Body of pancreas (tissue), 4 donors: ENCODE results near the gene RAB30. TPM values are rescaled to one million over a fixed set of nuclear protein-coding genes. Genes with fewer than 3 reads are reported as not detected.

ENCODE experiments used
- ATAC-seq: fragments of 150-250 bp; one replicate; pipeline ENCODE4 v1.9.1; 2016
- DNase-seq, 4 donors: peaks; one replicate each; pipeline ENCODE4 v3.0.0-alpha.2; 2019
- H3K27ac ChIP-seq, 4 donors: fragments of 200-600 bp; sonication (generic); 1 replicate in 3 of 4; 2 replicates in 1 of 4; pipeline versions ENCODE4 v1.5.1 to v1.6.1; 2016 to 2019; ENCODE audit warnings: mild to moderate bottlenecking in 1 of 4, mixed read lengths in 1 of 4, moderate library complexity in 1 of 4
- H3K27me3 ChIP-seq, 2 donors: fragments of 200-600 bp; sonication (generic); one replicate each; pipeline ENCODE4 v1.6.0; 2016; ENCODE audit warnings: mild to moderate bottlenecking in 1 of 2
- H3K36me3 ChIP-seq, 2 donors: fragments of 200-600 bp; sonication (generic); replicated peaks in 1 of 2; 2 replicates each; pipeline ENCODE4 v1.5.1; 2016; ENCODE audit warnings: low read depth in 2 of 2; ENCODE audit not compliant: insufficient read depth in 1 of 2
- H3K4me1 ChIP-seq: fragments of 200-600 bp; sonication (generic); one replicate; pipeline ENCODE4 v1.6.0; 2016
- H3K4me3 ChIP-seq, 2 donors: fragments of 200-600 bp; sonication (generic); 1 replicate in 1 of 2; 2 replicates in 1 of 2; pipeline ENCODE4 v1.5.1; 2016 to 2019
- H3K9me3 ChIP-seq, 3 donors: fragments of 200-600 bp; sonication (generic); 1 replicate in 2 of 3; 2 replicates in 1 of 3; pipeline ENCODE4 v1.5.1; 2016
- CTCF ChIP-seq, 7 experiments: fragments of 450-650 bp in 4 of 7; fragments of 200-600 bp in 3 of 7; sonication (generic) in 3 of 7; IDR thresholded peaks; one replicate each; pipeline ENCODE4 v1.5.1; 2016 to 2019; ENCODE audit warnings: antibody characterized with exemption in 7 of 7
- POLR2A ChIP-seq, 3 donors: fragments of 450-650 bp; IDR thresholded peaks; one replicate each; pipeline ENCODE4 v1.6.1; 2016; ENCODE audit warnings: antibody characterized with exemption in 3 of 3, mild to moderate bottlenecking in 2 of 3
- WGBS, 2 donors: methylation state at CpG; one replicate each; pipeline ENCODE4 v1.1.5; 2017; 5-methylcytosine and 5-hydroxymethylcytosine counted together
- intact Hi-C: fragments of 100-400 bp; cut with DNase I; formaldehyde crosslinking; loops from one replicate; pipeline ENCODE4 v1.15.1; 2023
- total RNA-seq, 2 donors: library from RNA; depleted of rRNA; stranded (reverse); fragments of >200 nt; gene quantifications; one replicate each; pipeline ENCODE4 v1.1.0, GENCODE V29; 2016

The RAB30 gene
- total RNA-seq, 2 donors from 2014 or later, result 1.6 to 10.4 TPM

- ATAC-seq (no peak), DNase-seq (no peak)
- 95% methylated on average over 2 of the region's 2 CpGs for WGBS, 2 donors
- Histone ChIP-seq H3K4me1 (peaks cover 32% of the 10 kb centered on the region), H3K9me3 (no peaks in the 10 kb centered on the region), H3K4me3 (no peak overlapping the region), H3K27ac (no peak overlapping the region), H3K36me3 (no peaks in the 10 kb centered on the region), H3K27me3 (no peaks in the 10 kb centered on the region)
- intact Hi-C loops, result loop anchor here (10.0 kb wide), 1 partner anchor 76 kb away; no protein-coding TSS in a partner anchor
- TF ChIP-seq CTCF (IDR thresholded peaks at IDR 0.05) (no peak), POLR2A (IDR thresholded peaks at IDR 0.05) (no peak)
Observed at GRCh38 chr11:83088965-83089364, 17.3 kb upstream of the RAB30 start.

DNA sequence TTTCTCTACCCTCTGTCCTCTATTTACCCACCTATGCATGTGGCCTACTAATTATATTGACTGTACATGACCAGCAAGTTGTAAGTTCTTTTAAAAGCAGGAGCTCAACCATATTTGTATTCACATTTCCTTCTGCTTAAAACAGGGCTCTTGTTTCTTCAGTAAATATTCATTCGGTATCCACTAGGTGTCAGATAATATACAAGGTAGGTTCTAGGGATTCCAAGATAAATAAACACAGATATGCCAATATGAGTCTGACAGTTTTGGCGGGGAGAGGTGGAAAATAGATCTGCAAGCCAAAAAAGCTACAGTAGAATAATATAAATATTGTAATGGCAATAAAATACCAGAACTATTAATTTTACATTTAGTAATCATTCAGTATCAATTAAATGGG, 15.3 kb upstream of the RAB30 start:
- Histone ChIP-seq H3K27ac (peak overlapping the region in 1 of 4 donors; percentile 37), H3K4me1 (peaks cover 26% of the 10 kb centered on the region), H3K36me3 (no peaks in the 10 kb centered on the region), H3K9me3 (no peaks in the 10 kb centered on the region), H3K4me3 (no peak overlapping the region), H3K27me3 (no peaks in the 10 kb centered on the region)
- TF ChIP-seq POLR2A (IDR thresholded peaks at IDR 0.05) (no peak), CTCF (IDR thresholded peaks at IDR 0.05) (peak in 6 of 7 experiments; percentile 19 to 62 (median 54))
- WGBS, 2 donors, result 2 to 17% methylated on average over 2 of the region's 2 CpGs
- DNase-seq (peak in 2 of 4 donors; percentile 22 to 40), ATAC-seq (peak; percentile 78)
- intact Hi-C loops, result loop anchor here (10.0 kb wide), 1 partner anchor 78 kb away; no protein-coding TSS in a partner anchor

DNA sequence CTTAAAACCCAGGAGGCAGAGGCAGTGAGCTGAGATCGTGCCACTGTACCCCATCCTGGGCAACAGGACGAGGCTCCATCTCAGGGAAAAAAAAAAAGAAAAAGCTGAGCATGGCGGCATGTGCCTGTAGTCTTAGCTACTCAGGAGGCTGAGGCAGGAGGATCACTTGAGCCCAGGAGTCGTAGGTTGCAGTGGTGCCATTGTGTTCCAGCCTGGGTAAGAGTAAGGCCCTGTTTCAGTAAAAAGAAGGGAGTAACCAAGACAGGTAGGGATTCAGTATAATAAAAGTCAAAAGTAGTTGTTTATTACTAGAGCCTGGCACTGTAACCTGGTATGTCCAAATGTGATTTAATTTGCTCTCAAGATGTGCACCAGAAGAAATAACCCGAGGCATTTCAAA, 8.1 kb upstream of the RAB30 start:
- intact Hi-C loops, result loop anchor here (10.0 kb wide), 1 partner anchor 85 kb away; no protein-coding TSS in a partner anchor
- Histone ChIP-seq H3K4me1 (peaks cover 7% of the 10 kb centered on the region), H3K9me3 (no peaks in the 10 kb centered on the region), H3K4me3 (no peak overlapping the region), H3K36me3 (no peaks in the 10 kb centered on the region), H3K27ac (no peak overlapping the region), H3K27me3 (no peaks in the 10 kb centered on the region)
- DNase-seq (no peak), ATAC-seq (no peak)
- WGBS, 2 donors, result 85 to 91% methylated on average over 5 of the region's 5 CpGs
- TF ChIP-seq CTCF (IDR thresholded peaks at IDR 0.05) (no peak), POLR2A (IDR thresholded peaks at IDR 0.05) (no peak)

GRCh38 chr11:83078269-83078668, 6.6 kb upstream of the RAB30 start:
- Histone ChIP-seq H3K36me3 (no peaks in the 10 kb centered on the region), H3K9me3 (no peaks in the 10 kb centered on the region), H3K27me3 (no peaks in the 10 kb centered on the region), H3K4me1 (peaks cover 14% of the 10 kb centered on the region), H3K27ac (no peak overlapping the region), H3K4me3 (no peak overlapping the region)
- intact Hi-C loops, result no loop called here
- ATAC-seq (no peak), DNase-seq (no peak)
- 64 to 82% methylated on average over 1 of the region's 1 CpG for WGBS, 2 donors
- TF ChIP-seq POLR2A (IDR thresholded peaks at IDR 0.05) (no peak), CTCF (IDR thresholded peaks at IDR 0.05) (no peak)

- H3K27ac ChIP-seq, result no peak overlapping the region
Observed at GRCh38 chr11:83073884-83074283, 2.2 kb upstream of the RAB30 start.

More at GRCh38 chr11:83073884-83074283, 2.2 kb upstream of the RAB30 start:
- no peak for ATAC-seq
- H3K4me1 ChIP-seq, result peaks cover 20% of the 10 kb centered on the region
- no peaks in the 10 kb centered on the region for H3K9me3 ChIP-seq
- no peak overlapping the region for H3K4me3 ChIP-seq
- no peak for TF ChIP-seq POLR2A (IDR thresholded peaks at IDR 0.05)
- no peak for TF ChIP-seq CTCF (IDR thresholded peaks at IDR 0.05)
- intact Hi-C loops, result no loop called here
- H3K36me3 ChIP-seq, result no peaks in the 10 kb centered on the region
- no peaks in the 10 kb centered on the region for H3K27me3 ChIP-seq
- DNase-seq, result no peak
